ENCODE data around the gene CACNG4. TPM values are rescaled to one million over a fixed set of nuclear protein-coding genes. Genes with fewer than 3 reads are reported as not detected.

Gene CACNG4
- total RNA-seq, 4 donors from 2014 or later, result 0.44 TPM; not detected in 3

DNA sequence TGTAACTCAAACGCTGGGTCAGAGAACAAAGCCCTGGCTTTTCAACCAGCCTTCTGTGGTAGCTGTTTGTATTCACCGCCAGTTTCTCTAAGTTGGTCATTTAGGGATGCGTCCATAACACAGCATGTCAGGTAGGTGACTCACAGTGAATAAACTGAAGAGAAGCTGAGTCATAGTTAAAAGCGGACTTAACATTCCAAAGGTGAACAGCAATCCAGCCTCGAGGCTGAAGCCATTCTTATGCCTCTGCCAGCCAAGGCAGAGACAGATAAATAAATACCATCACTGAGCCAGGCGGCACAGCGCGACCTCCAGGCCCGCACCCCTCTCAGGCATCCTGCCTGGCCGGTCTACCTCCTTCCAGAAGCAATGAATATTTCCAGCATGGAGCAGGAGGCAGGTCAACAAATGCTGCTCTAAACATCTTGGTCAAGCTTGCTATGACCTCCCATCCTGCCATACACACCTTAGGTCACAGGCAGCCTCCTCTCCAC lies 12.4 kb upstream of the CACNG4 start:
- no peak for DNase-seq (ENCODE audit: low spot score in 2 of 2)
- no peak overlapping the region for H3K4me3 ChIP-seq

DNA sequence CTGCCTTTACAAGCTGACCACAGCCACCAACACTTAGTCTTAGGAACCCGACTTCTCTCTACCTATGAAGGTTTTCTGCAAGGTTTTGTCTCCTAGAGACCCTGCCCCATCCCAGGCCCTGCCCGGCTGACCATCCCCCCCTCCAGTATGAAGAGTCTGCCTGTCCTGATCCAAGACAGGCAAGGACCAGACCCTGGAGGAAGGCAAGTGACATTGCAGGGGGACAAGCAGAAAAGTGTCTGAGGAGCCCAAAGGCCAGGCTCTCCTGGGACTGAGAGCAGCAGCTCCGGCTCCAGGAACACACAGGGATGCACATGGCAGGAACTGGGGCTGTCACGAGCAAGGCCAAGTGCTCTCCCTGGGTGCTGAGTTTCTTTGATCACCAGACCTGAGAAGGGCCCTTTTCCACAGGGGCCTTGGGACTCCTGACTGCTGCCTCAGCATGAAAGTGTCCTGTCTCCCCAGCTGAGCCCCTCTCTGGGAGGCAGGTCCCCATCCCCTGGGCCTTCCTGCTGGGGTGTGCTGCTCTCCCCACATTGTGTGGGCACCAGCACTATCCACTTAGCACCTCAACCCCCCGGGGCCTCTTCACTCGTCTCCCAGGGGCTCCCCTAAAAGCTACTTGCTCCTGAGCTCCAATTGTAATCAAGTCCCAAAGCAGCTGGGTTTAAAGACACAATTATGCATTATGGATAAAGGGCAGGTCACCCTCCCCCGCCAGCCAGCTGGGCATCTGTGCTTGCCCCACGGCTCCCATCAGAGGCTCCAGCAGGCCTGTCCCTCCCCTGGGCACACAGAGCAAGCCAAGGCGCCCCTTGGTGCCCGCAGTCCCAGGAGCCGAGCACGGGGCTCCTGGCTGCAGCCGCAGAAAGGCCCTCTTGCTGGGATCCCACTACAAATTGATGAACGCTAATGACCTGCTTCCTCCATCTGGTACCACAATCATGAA lies 11.6 kb upstream of the CACNG4 start:
- Histone ChIP-seq H3K4me3 (no peak overlapping the region), H3K27me3 (peaks cover 0 to 4% of the 10 kb centered on the region in 2 donors), H3K27ac (no peak overlapping the region), H3K4me1 (no peaks in the 10 kb centered on the region), H3K9me3 (peaks cover 0 to 6% (median 0%) of the 10 kb centered on the region in 4 donors), H3K36me3 (no peaks in the 10 kb centered on the region)
- TF ChIP-seq, protein P1, sequence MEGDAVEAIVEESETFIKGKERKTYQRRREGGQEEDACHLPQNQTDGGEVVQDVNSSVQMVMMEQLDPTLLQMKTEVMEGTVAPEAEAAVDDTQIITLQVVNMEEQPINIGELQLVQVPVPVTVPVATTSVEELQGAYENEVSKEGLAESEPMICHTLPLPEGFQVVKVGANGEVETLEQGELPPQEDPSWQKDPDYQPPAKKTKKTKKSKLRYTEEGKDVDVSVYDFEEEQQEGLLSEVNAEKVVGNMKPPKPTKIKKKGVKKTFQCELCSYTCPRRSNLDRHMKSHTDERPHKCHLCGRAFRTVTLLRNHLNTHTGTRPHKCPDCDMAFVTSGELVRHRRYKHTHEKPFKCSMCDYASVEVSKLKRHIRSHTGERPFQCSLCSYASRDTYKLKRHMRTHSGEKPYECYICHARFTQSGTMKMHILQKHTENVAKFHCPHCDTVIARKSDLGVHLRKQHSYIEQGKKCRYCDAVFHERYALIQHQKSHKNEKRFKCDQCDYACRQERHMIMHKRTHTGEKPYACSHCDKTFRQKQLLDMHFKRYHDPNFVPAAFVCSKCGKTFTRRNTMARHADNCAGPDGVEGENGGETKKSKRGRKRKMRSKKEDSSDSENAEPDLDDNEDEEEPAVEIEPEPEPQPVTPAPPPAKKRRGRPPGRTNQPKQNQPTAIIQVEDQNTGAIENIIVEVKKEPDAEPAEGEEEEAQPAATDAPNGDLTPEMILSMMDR (IDR thresholded peaks at IDR 0.05), result no peak
- TF ChIP-seq EP300 (IDR thresholded peaks at IDR 0.05), result no peak
- no peak for TF ChIP-seq POLR2A (IDR thresholded peaks at IDR 0.05)
- 74 to 81% methylated on average over 14 of the region's 14 CpGs for WGBS, 2 donors
- DNase-seq (ENCODE audit: low spot score in 2 of 2), result no peak

More for the DNA sequence above, 12.4 kb upstream of the CACNG4 start:
- Histone ChIP-seq H3K27ac (no peak overlapping the region), H3K36me3 (no peaks in the 10 kb centered on the region), H3K9me3 (peaks cover 0 to 6% (median 0%) of the 10 kb centered on the region in 4 donors), H3K4me1 (no peaks in the 10 kb centered on the region), H3K27me3 (peaks cover 0 to 12% of the 10 kb centered on the region in 2 donors)
- TF ChIP-seq POLR2A (IDR thresholded peaks at IDR 0.05) (no peak), EP300 (IDR thresholded peaks at IDR 0.05) (no peak)
- TF ChIP-seq, protein P1 (IDR thresholded peaks at IDR 0.05), result no peak
- 70 to 79% methylated on average over 10 of the region's 10 CpGs for WGBS, 2 donors

DNA sequence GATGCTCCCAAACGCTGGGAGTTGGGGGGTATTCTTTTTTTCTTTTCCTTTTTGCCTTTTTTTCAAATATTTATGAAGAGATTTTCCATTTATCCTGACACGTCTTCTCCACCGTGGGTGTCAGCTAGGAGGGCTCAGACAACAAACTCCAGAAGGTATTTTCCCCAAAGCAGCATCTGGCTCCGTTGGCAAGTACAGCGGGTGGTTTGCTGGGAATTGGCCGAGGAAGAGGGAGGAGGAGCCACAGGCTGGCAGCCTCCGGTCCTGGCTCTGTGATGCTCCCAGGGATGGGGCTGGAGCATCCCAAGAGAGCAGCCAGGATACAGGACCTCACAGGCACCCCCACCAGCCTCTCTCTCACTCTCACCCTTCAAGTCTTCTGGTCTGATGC lies 10.9 kb upstream of the CACNG4 start:
- no peaks in the 10 kb centered on the region for H3K36me3 ChIP-seq
- H3K27me3 ChIP-seq, result no peaks in the 10 kb centered on the region
- H3K4me3 ChIP-seq, result no peak overlapping the region
- H3K9me3 ChIP-seq, result peaks cover 0 to 6% (median 0%) of the 10 kb centered on the region in 4 donors
- 39 to 48% methylated on average over 7 of the region's 7 CpGs for WGBS, 2 donors
- no peaks in the 10 kb centered on the region for H3K4me1 ChIP-seq
- TF ChIP-seq POLR2A (IDR thresholded peaks at IDR 0.05) (no peak), EP300 (IDR thresholded peaks at IDR 0.05) (no peak)
- TF ChIP-seq, protein P1 (IDR thresholded peaks at IDR 0.05), result no peak
- no peak overlapping the region for H3K27ac ChIP-seq
- DNase-seq (ENCODE audit: low spot score in 2 of 2), result no peak

DNA sequence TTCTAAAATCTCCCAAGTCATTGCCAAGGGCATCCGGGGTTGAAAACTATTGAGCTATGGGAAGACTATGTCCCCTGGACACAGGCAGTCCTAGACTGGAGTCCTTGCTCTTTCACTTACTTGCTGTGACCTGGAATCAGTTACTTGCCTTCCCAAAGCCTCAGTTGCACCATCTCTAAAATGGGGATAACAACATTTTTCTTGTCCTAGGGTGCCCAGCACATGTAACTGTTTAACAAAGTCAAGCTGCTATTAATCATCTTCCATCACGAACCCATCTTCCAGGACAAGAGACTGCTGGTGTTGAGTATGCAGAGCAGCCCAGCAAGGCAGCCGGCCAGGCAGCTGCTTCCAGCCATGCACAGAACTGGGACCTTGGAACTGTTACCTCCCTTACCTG lies 9.9 kb upstream of the CACNG4 start:
- Histone ChIP-seq H3K4me3 (no peak overlapping the region), H3K36me3 (no peaks in the 10 kb centered on the region), H3K9me3 (peaks cover 0 to 6% (median 0%) of the 10 kb centered on the region in 4 donors), H3K27me3 (no peaks in the 10 kb centered on the region), H3K27ac (no peak overlapping the region), H3K4me1 (no peaks in the 10 kb centered on the region)
- DNase-seq (ENCODE audit: low spot score in 2 of 2), result no peak
- TF ChIP-seq, protein P1 (IDR thresholded peaks at IDR 0.05), result no peak
- no peak for TF ChIP-seq POLR2A (IDR thresholded peaks at IDR 0.05)
- no peak for TF ChIP-seq EP300 (IDR thresholded peaks at IDR 0.05)
- WGBS, 2 donors, result 85 to 87% methylated on average over 3 of the region's 3 CpGs

DNA sequence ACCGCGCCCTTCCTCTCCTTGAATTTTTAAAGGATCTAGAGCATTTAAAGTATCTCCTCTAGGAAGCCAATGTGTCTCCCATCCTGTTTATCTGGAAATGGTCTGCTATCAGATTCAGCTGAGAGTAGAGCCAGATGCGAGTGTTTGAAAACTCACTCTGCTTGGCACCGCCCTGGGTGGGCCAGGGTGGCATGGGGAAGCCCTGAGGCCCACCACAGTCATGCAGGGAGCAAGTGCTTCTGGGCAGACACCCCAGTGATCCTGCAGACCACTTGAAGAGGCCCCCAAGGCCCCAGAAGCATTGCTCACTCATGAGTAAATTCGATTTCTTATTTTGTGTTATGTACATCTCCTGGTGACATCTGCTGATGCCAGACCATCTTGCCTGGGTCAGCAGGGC lies 8.7 kb upstream of the CACNG4 start:
- H3K27ac ChIP-seq, result no peak overlapping the region
- 88 to 97% methylated on average over 5 of the region's 5 CpGs for WGBS, 2 donors
- TF ChIP-seq, protein P1 (IDR thresholded peaks at IDR 0.05), result no peak
- TF ChIP-seq EP300 (IDR thresholded peaks at IDR 0.05), result no peak
- TF ChIP-seq POLR2A (IDR thresholded peaks at IDR 0.05), result no peak
- H3K27me3 ChIP-seq, result peaks cover 0 to 7% of the 10 kb centered on the region in 2 donors
- no peaks in the 10 kb centered on the region for H3K9me3 ChIP-seq
- no peaks in the 10 kb centered on the region for H3K36me3 ChIP-seq
- no peaks in the 10 kb centered on the region for H3K4me1 ChIP-seq
- no peak overlapping the region for H3K4me3 ChIP-seq
- no peak for DNase-seq (ENCODE audit: low spot score in 2 of 2)
